Anterior cingulate cortex (tissue), 58 donors: ENCODE results near the gene LRRC74B.
A peak's percentile ranks its signal among the peaks of the same experiment; 100 is the strongest.
"Not testable (repeated sequence)": the region's sequence is repeated elsewhere in the genome, so short reads cannot be mapped to it uniquely, and the experiment has no call there.

ENCODE experiments used
- DNase-seq, 58 donors: peaks; one replicate each; lab custom pipeline; 2025; lab: John Stamatoyannopoulos, UW

Gene LRRC74B

GRCh38 chr22:21045585-21046294, at the start of gene LRRC74B:
TSS of gene LRRC74B (plus strand) at chr22:21045946. CDS start at chr22:21045987, 41 bp downstream.
- DNase-seq: peak; percentile 35 to 94 (median 84)

DNA sequence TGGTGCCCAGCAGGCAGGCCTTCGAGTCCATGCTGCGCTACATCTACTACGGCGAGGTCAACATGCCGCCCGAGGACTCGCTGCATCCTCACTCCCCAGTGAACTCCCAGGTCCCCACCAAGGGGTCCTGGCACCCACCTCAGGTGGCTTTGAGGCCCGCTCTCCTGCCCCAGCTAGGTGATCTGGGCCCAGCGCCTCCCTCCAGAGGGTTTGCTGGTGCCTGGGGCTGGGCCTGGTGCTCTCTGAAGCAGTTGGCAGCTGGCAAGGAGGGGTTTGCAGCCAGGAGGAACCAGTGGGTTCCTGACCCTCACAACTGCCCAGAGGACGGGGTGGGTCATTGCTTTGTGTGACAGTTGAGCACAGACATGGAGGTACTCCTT, 49.7 kb upstream of the LRRC74B start:
- no peak for DNase-seq

DNA sequence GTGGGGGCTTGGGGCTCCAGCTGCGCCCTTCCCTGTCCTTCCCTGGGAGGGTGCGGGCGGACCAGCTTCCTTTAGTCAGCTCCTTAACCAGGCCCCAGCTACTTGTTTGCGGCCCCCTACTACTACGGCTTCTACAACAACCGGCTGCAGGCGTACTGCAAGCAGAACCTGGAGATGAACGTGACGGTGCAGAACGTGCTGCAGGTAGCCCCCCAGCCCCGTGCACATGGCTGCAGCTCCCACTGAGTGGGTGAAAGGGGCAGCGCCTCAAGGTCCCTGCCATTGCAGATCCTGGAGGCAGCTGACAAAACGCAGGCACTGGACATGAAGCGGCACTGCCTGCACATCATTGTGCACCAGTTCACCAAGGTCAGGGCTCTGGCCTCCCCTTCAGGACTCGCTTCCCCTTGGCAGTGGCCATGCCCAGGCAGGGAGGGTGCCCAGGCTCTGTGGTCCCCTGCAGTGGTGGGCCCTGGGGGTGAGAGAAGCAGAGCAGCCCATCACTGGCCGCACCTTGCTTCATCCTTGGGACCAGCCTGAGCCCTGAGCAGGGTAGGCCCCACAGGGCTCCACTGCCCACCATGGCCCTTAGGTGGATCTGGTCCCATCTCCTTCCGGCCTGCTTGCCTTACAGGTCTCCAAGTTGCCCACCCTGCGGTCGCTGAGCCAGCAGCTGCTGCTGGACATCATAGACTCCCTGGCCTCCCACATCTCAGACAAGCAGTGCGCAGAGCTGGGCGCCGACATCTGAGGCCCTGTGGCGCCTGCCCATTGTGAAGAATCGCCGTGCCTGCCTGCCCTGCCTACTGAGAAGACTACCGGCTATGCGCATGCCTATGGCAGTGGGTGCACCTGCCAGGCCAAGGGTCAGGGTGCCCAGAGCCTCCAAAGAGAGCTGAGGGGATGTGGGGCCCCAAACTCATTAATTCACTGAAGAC, 48.9 kb upstream of the LRRC74B start:
- no peak for DNase-seq

DNA sequence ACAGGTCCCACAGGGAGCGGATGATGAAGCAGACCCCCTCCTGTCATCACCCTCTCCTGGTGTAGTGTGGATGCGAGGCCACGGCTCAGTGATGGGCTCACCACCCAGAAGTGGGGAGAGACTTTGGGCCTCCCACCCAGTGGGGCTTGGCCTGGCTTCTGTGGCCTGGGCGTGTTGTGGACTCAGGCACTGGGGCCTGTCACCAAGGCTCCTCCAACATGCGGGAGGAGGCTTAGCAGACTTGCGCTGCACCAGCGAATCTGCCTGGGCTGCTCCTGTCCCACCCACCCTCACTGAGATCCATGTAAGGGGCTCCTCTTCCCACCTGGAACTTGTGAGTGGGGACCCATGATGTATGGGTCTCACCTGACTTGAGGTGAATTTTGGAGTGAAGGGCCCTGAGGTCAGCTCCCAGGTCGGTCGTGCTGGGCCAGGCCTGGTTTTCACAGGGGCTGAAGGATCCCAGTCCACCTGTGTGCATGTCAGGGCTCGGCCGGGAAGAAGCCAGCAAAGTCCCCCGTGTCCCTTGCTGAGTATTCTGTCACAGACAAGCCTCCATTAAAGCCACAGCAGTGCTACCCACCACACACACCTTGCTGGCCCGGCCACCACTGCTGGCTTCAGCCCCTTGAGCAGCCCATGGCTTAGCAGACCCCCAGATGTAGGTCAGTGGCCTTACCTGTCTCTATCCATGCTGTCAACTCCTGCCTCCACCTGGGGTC, 48.0 kb upstream of the LRRC74B start:
- DNase-seq: no peak

DNA sequence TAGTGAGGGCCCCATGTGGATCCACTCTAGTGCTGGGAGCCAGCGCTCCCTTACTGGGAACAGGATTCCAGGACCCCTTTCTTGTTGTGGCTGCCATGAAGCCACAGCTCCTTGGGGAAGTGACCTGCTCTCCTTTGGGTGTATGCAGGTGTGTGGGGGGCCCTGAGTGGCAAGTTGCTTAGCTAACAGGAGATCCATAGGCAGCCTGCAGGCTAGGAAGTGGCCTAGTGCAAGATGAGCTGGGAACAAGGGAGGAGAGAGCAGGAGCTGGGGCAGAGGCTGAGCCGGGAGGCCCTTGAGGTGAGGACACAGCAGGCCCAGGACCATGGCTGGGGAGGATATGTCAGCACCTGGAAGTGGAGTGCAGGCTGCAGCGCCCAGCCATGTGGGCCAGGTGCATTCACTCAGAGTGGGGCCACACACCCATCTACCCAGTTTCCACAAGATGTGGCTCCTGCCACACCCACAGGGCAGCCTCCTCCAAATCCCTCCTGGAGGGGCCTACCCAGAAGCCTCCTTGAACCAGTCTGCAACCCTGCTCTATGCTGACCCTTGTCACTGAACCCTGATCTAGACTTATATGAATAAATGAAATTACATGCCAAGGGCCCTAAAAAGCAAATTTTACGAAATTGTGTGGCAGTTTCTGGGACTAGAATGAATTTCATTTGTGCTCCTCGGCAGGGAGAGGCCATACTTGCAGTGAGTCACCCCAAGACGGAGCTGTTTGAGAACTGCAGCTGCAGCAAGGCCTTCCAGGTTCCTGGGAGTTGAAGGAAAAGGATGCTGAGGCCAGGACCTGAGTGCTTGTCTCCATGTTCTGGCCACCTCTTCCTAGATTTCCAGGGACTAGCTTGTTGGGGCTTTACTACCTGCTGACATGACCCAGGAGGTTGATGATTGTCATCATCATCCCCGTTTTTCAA, 47.1 kb upstream of the LRRC74B start:
- no peak for DNase-seq

DNA sequence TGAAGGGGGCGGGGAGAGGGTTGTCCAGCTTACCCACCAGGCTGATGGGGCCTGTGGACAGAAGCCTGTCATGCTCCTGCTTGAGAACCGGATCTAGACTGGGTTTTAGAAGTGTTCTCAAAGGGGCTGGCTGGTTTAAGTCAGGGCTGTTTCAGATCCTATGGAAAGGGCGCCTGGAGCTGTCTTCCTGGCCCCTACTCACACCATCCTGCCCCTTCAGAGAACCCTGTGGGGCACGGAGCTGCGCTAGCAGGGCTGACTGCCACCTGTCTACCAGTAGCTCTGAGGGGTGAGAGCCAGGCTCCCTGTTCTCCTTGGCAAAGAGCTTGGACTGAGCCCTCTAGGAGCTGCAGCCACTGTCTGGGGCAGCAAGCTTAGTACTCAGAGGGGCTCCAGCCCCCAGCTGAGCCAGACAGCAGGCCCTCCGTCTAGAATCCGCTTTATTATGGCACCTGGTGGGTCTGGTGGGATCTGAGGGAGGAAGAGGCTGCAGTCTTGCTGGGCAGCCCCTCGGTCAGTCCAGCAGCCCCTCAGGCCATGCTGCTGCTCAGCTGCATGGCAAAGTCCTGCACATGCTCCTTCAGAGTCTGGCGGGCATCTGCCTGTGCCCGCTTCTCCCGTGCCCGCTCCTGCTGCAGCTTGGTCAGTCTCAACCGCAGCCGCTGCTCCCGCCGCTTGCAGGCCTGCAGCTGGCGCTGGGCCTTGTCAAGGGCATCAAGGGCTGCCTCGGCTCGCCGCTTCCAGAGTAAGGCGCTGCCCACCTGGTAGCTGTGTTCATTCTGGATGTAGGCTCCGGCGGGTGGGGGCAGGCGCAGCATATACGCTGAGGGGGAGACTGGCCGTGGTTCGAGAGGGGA, 46.2 kb upstream of the LRRC74B start:
- DNase-seq: no peak

GRCh38 chr22:21000207-21000986, 45.3 kb upstream of the LRRC74B start:
- DNase-seq: no peak

GRCh38 chr22:21000987-21001600, 44.7 kb upstream of the LRRC74B start:
- DNase-seq: peak in 5 of 58 donors; percentile 45 to 70 (median 59)

DNA sequence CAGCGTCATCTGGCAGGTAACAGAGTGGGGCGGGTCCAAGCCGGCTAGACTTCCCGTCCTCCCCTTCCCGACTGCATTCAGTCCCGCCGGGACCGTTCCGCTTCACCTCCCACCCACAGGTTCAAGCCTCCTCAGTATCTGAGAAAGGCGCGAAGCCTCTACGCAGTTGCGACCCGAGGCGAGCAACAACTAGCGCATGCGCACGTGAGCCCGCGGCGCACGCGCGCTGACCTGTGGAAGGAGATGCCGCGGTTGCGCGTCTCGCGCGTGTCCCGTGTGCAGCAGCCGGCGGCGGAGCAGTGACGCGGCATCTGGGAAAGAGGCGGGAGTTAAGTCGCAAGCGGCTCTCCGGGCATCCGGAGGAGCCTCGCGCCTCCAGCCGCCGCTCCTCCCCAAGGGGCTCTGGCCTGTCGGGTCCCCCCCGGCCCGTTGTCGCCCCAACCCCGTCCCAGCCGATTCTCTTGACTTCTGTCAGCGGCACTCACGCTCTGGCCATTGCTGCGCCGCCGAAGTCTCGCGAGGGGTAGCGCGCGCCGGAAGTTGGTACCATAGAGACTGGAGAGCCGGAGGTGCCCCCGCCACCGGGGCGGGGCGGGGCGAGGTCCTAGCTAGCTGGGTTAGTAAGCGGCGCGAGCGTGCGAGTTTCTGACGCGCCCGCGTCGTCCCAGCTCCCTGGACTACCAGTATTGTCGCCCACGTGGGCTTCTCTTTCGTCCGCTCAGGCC, 44.0 kb upstream of the LRRC74B start, which contains the start of gene THAP7:
THAP7 (minus strand) TSS at position 518 of the 725 bp plus-strand sequence; CDS start at position 311, 207 bp downstream.
- DNase-seq: peak; percentile 86 to 99 (median 95)

DNA sequence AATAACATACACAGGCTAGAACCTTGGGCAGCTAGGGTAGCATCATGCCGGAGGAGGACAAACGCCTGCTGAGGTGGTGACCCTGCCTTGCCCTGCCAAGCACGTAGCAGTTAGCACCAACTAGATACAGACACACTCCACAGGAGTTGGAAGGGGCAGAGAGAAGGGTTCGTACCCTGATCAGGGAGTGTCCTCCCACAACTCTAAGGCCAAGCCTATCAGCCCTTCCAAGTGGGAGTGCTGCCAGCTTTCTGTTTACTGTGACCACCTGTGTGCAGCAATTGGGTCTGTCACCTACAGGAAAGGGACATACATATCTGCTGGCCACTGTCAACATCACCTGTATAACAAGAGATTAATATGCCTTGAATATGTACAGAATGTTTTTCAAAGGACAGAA, 42.0 kb upstream of the LRRC74B start:
- no peak for DNase-seq

DNA sequence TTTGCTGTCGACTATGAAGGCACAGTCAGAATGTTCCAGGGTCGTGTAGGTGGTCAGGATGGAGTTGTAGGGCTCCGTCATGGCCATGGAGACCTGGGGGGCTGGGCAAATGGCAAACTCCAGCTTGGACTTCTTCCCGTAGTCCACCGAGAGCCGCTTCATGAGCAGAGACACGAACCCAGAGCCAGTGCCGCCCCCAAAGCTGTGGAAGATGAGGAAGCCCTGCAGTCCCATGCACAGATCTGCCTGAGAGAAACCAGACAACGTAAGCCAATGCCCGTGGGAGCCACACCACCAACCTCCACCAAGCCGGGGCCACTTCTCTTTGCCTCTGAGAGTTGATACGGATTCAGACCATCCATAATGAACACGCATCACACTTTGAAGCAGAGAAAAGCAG, 36.5 kb upstream of the LRRC74B start:
- not testable (repeated sequence) for DNase-seq

- DNase-seq: no peak
These were observed 35.9 kb upstream of the LRRC74B start for GRCh38 chr22:21009638-21010425.

DNA sequence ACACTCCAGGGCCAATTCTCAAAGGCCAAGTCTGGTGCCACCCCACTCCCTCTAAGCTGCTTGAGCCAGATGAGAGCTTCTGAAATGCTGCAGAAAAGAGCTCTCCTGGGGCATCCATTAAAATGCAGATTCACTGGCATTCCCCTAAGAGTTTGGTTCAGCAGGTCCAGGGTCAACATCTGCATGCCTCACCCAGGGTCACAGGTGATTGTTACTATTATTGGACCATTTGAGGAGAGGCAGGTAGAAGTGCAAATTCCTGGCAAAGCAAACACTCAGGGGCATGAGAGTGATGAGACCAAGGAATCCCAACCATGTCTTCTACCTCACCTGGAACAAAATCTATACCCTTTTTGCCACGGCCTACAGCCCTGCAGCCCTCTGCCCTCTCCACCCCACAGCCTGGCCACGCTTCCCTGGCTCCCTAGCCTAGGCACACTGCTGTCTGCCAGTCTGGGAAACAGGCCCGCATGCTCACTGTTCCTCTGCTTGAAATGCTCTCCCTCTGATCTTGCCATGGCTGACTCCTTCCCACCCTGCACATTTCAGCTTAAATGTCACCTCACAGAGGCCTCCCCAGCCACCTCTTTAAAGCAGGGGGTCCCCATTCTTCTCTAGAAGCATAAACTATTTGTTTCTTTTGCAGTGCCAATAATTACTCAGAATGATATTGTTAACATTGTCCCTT, 35.2 kb upstream of the LRRC74B start:
- no peak for DNase-seq

- no peak for DNase-seq
These were observed 33.0 kb upstream of the LRRC74B start for GRCh38 chr22:21012446-21013407.
